HL-60 (cell line): ENCODE measurements around the gene PRKRIP1.

Source experiments
- POLR2AphosphoS5 ChIP-seq: IDR thresholded peaks from 2 replicates; pipeline ENCODE4 v1.6.1; 2012; ENCODE audit warnings: low read depth
- SPI1 ChIP-seq: IDR thresholded peaks from 2 replicates; pipeline ENCODE4 v1.6.1; 2012; ENCODE audit warnings: low read depth, mild to moderate bottlenecking, borderline replicate concordance
- TF ChIP-seq, protein P1 (sequence below): IDR thresholded peaks from one replicate; pipeline ENCODE4 v1.5.1; 2011; ENCODE audit warnings: low read length, control low read depth, inconsistent platforms; ENCODE audit not compliant: insufficient read depth
- TF ChIP-seq, protein P2 (sequence below): IDR thresholded peaks from 2 replicates; pipeline ENCODE4 v1.6.1; 2012; ENCODE audit warnings: low read depth; ENCODE audit not compliant: insufficient replicate concordance

DNA sequence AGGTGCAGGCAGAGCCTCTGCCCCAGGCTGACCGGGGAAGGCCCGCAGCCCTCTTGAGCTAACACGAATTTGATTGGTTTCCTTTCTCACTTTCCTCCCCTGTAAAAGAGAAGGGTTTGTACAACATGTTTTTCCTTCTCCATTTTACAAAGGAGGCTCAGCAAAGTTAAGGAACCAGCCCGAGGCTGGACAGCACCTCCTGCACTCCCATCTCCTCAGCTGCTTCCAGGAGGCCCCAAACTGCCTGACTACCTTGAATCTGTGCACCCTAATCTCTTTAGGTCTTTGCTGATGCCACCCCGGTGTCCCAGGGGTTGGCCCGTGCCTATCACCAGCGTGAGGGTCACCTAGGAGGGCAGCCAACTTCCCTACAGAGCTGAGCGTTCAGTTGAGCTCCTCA lies 64.3 kb downstream of the PRKRIP1 start:
- TF ChIP-seq, protein P1, sequence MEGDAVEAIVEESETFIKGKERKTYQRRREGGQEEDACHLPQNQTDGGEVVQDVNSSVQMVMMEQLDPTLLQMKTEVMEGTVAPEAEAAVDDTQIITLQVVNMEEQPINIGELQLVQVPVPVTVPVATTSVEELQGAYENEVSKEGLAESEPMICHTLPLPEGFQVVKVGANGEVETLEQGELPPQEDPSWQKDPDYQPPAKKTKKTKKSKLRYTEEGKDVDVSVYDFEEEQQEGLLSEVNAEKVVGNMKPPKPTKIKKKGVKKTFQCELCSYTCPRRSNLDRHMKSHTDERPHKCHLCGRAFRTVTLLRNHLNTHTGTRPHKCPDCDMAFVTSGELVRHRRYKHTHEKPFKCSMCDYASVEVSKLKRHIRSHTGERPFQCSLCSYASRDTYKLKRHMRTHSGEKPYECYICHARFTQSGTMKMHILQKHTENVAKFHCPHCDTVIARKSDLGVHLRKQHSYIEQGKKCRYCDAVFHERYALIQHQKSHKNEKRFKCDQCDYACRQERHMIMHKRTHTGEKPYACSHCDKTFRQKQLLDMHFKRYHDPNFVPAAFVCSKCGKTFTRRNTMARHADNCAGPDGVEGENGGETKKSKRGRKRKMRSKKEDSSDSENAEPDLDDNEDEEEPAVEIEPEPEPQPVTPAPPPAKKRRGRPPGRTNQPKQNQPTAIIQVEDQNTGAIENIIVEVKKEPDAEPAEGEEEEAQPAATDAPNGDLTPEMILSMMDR = no peak
- TF ChIP-seq POLR2AphosphoS5 (no peak), SPI1 (no peak)
- TF ChIP-seq, protein P2, sequence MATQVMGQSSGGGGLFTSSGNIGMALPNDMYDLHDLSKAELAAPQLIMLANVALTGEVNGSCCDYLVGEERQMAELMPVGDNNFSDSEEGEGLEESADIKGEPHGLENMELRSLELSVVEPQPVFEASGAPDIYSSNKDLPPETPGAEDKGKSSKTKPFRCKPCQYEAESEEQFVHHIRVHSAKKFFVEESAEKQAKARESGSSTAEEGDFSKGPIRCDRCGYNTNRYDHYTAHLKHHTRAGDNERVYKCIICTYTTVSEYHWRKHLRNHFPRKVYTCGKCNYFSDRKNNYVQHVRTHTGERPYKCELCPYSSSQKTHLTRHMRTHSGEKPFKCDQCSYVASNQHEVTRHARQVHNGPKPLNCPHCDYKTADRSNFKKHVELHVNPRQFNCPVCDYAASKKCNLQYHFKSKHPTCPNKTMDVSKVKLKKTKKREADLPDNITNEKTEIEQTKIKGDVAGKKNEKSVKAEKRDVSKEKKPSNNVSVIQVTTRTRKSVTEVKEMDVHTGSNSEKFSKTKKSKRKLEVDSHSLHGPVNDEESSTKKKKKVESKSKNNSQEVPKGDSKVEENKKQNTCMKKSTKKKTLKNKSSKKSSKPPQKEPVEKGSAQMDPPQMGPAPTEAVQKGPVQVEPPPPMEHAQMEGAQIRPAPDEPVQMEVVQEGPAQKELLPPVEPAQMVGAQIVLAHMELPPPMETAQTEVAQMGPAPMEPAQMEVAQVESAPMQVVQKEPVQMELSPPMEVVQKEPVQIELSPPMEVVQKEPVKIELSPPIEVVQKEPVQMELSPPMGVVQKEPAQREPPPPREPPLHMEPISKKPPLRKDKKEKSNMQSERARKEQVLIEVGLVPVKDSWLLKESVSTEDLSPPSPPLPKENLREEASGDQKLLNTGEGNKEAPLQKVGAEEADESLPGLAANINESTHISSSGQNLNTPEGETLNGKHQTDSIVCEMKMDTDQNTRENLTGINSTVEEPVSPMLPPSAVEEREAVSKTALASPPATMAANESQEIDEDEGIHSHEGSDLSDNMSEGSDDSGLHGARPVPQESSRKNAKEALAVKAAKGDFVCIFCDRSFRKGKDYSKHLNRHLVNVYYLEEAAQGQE = no peak
